ENCODE results near the gene ZFAND3. TPM values are rescaled to one million over a fixed set of nuclear protein-coding genes. Genes with fewer than 3 reads are reported as not detected.
A peak's percentile ranks its signal among the peaks of the same experiment; 100 is the strongest.

The ZFAND3 gene
- total and polyA plus RNA-seq, 10 of the 15 experiments (the other 5 are each of a cell fraction or from before 2014, with no cell fraction given), result 0.90 to 34.4 (median 16.3) TPM

- Histone ChIP-seq H3K9ac (ENCODE audit: control insufficient read depth, insufficient read depth, low read length) (no peak overlapping the region), H3K4me2 (ENCODE audit: control insufficient read depth, insufficient read depth) (no peak overlapping the region), H3K36me3 (ENCODE audit: control insufficient read depth in 2 of 2, insufficient read depth in 2 of 2, low read length in 1 of 2) (no peaks in the 10 kb centered on the region), H3K27me3 (replicated peaks in 1 of 2; ENCODE audit: control insufficient read depth in 2 of 2, insufficient read depth in 2 of 2, low read length in 1 of 2) (no peaks in the 10 kb centered on the region), H3K79me2 (ENCODE audit: control insufficient read depth, insufficient read depth, low read length) (peaks cover 30% of the 10 kb centered on the region), H3K27ac (ENCODE audit: control insufficient read depth, insufficient read depth) (no peak overlapping the region), H3K9me3 (replicated peaks; ENCODE audit: control insufficient read depth, insufficient read depth, low read length) (no peaks in the 10 kb centered on the region), H4K20me1 (ENCODE audit: control insufficient read depth, insufficient read depth) (no peaks in the 10 kb centered on the region), H2AFZ (ENCODE audit: control insufficient read depth, low read depth, low read length) (no peak overlapping the region), H3K4me1 (ENCODE audit: control insufficient read depth, insufficient read depth, low read length) (peaks cover 5% of the 10 kb centered on the region; the same call in 1 of the 2 replicates), H3K4me3 (no peak overlapping the region)
- TF ChIP-seq BHLHE40 (IDR thresholded peaks at IDR 0.05; ENCODE audit: borderline replicate concordance in 1 of 2, low read depth in 2 of 2, low read length in 1 of 2) (peak in 1 of 2 experiments; percentile 84; a peak in 2 of 4 replicates), RELB (IDR thresholded peaks at IDR 0.05; ENCODE audit: low read depth) (no peak)
- ChIA-PET POLR2A (interaction anchor here (0.7 kb wide), 1 partner anchor 19 kb away, joined by 3 read pairs; no protein-coding TSS in a partner anchor), CTCF (interaction anchor here (0.6 to 1.8 kb wide), 2 partner anchors 104 to 518 kb away, joined by 4 to 5 read pairs; no protein-coding TSS in a partner anchor), RAD21 (ENCODE audit: unreplicated experiment) (no interaction called here), SMC1A (ENCODE audit: uncharacterized antibody, unreplicated experiment) (interaction anchor here (0.8 to 1.7 kb wide), 3 partner anchors 23 to 82 kb away, joined by 3 to 4 read pairs (median 3); no protein-coding TSS in a partner anchor)
- BruUV-seq (replicated peaks), result no TSS peak
- ATAC-seq (no peak), FAIRE-seq (no peak), DNase-seq (ENCODE audit: low read depth, low spot score) (no peak)
- in situ Hi-C loops (cut with MboI) (no loop called here), intact Hi-C loops (cut with micrococcal nuclease; ENCODE audit: unreplicated experiment) (no loop called here)
- 88% methylated on average over 7 of the region's 7 CpGs for WGBS (ENCODE audit: insufficient coverage, insufficient replicate concordance, low lambda C conversion rate, missing lambda C conversion rate)
Observed at GRCh38 chr6:37985355-37985754, 165.8 kb downstream of the ZFAND3 start.

GRCh38 chr6:37987018-37987417, 167.5 kb downstream of the ZFAND3 start:
- no peak overlapping the region for H3K9ac ChIP-seq (ENCODE audit: control insufficient read depth, insufficient read depth, low read length)
- ATAC-seq, result no peak
- H2AFZ ChIP-seq (ENCODE audit: control insufficient read depth, low read depth, low read length), result no peak overlapping the region
- no peaks in the 10 kb centered on the region for H4K20me1 ChIP-seq (ENCODE audit: control insufficient read depth, insufficient read depth)
- no peak for FAIRE-seq
- no peak overlapping the region for H3K4me2 ChIP-seq (ENCODE audit: control insufficient read depth, insufficient read depth)
- ChIA-PET CTCF (interaction anchor here (2.2 kb wide), 1 partner anchor 7 kb away, joined by 8 read pairs; no protein-coding TSS in a partner anchor), POLR2A (no interaction called here), RAD21 (ENCODE audit: unreplicated experiment) (no interaction called here), SMC1A (ENCODE audit: uncharacterized antibody, unreplicated experiment) (interaction anchor here (2.0 kb wide), 1 partner anchor 32 kb away, joined by 9 read pairs; no protein-coding TSS in a partner anchor)
- H3K36me3 ChIP-seq (ENCODE audit: control insufficient read depth in 2 of 2, insufficient read depth in 2 of 2, low read length in 1 of 2), result no peaks in the 10 kb centered on the region
- in situ Hi-C loops (cut with MboI) (no loop called here), intact Hi-C loops (cut with micrococcal nuclease; ENCODE audit: unreplicated experiment) (no loop called here)
- 91% methylated on average over 1 of the region's 1 CpG for WGBS (ENCODE audit: insufficient coverage, insufficient replicate concordance, low lambda C conversion rate, missing lambda C conversion rate)
- DNase-seq (ENCODE audit: low read depth, low spot score), result no peak
- H3K4me1 ChIP-seq (ENCODE audit: control insufficient read depth, insufficient read depth, low read length), result peaks cover 6% of the 10 kb centered on the region; the same call in 1 of the 2 replicates
- no peak overlapping the region for H3K27ac ChIP-seq (ENCODE audit: control insufficient read depth, insufficient read depth)
- H3K4me3 ChIP-seq, result no peak overlapping the region
- BruUV-seq (replicated peaks), result no TSS peak
- H3K9me3 ChIP-seq (replicated peaks; ENCODE audit: control insufficient read depth, insufficient read depth, low read length), result no peaks in the 10 kb centered on the region
- H3K27me3 ChIP-seq (replicated peaks in 1 of 2; ENCODE audit: control insufficient read depth in 2 of 2, insufficient read depth in 2 of 2, low read length in 1 of 2), result no peaks in the 10 kb centered on the region
- H3K79me2 ChIP-seq (ENCODE audit: control insufficient read depth, insufficient read depth, low read length), result peaks cover 30% of the 10 kb centered on the region
- no peak for TF ChIP-seq ATF3 (IDR thresholded peaks at IDR 0.05; ENCODE audit: borderline replicate concordance, extremely low read depth, low read depth, low read length)
- TF ChIP-seq RFX5 (IDR thresholded peaks at IDR 0.05; ENCODE audit: low read depth, low read length), result no peak
- no peak for TF ChIP-seq IKZF1 (conservative IDR thresholded peaks at IDR 0.05)
- TF ChIP-seq CUX1 (IDR thresholded peaks at IDR 0.05; ENCODE audit: insufficient replicate concordance, low read depth, low read length), result no peak
- TF ChIP-seq SMAD5 (IDR thresholded peaks at IDR 0.05; ENCODE audit: low read depth), result no peak
- no peak for TF ChIP-seq CHD1 (IDR thresholded peaks at IDR 0.05; ENCODE audit: low read depth, low read length)
